HEK293 (cell line): Measurements from ENCODE around the gene BRF1.
A peak's percentile ranks its signal among the peaks of the same experiment; 100 is the strongest.

Source experiments
- CTCF ChIA-PET: fragments of 350-600 bp; formaldehyde crosslinking; extraction: SDS; loops from one replicate; lab custom pipeline; 2021; ENCODE audit warnings: antibody characterized with exemption; lab: Yijun Ruan, JAX
- POLR2A ChIA-PET: fragments of 300-600 bp; formaldehyde crosslinking; extraction: SDS; loops from one replicate; lab custom pipeline; 2020; ENCODE audit warnings: antibody characterized with exemption, inconsistent platforms; lab: Yijun Ruan, JAX
- H3K27ac ChIP-seq: fragments of 200-500 bp; sonication (Bioruptor generic); 2 replicates; pipeline ENCODE4 v1.5.1; 2014; ENCODE audit warnings: low read depth, low read length, control low read depth, inconsistent platforms; ENCODE audit errors: extremely low read depth
- H3K36me3 ChIP-seq, 2 experiments: fragments of 200-500 bp in 1 of 2; sonication (Bioruptor generic) in 1 of 2; 1 replicate in 1 of 2; 2 replicates in 1 of 2; pipeline ENCODE4 v1.5.1; 2014 to 2017; ENCODE audit warnings: inconsistent platforms in 2 of 2, low read length in 2 of 2; ENCODE audit not compliant: control insufficient read depth in 2 of 2, insufficient read depth in 1 of 2
- H3K4me1 ChIP-seq: fragments of 200-500 bp; sonication (Bioruptor generic); 2 replicates; pipeline ENCODE4 v1.5.1; 2014; ENCODE audit warnings: mild to moderate bottlenecking, low read length, inconsistent platforms; ENCODE audit not compliant: control insufficient read depth, insufficient read depth
- H3K4me3 ChIP-seq: 2 replicates; pipeline ENCODE4 v1.5.1; 2011; ENCODE audit warnings: low read depth, mild to moderate bottlenecking, control low read depth, low read length, moderate library complexity
- H3K9me3 ChIP-seq: fragments of 200-500 bp; sonication (Bioruptor generic); 2 replicates; pipeline ENCODE4 v1.5.1; 2014; ENCODE audit warnings: low read depth, low read length, inconsistent platforms; ENCODE audit not compliant: control insufficient read depth, insufficient read depth
- GLI4 ChIP-seq: fragments of 450-650 bp; formaldehyde crosslinking; IDR thresholded peaks from 2 replicates; pipeline ENCODE4 v1.5.1; 2016; ENCODE audit warnings: missing biosample characterization, missing genetic modification characterization
- PRDM1 ChIP-seq: fragments of 450-650 bp; formaldehyde crosslinking; IDR thresholded peaks from 2 replicates; pipeline ENCODE4; 2016; ENCODE audit warnings: missing biosample characterization, missing genetic modification characterization
- SCRT2 ChIP-seq: fragments of 450-650 bp; formaldehyde crosslinking; IDR thresholded peaks from 2 replicates; pipeline ENCODE4 v1.5.1; 2016; ENCODE audit warnings: missing biosample characterization, missing genetic modification characterization
- ZBTB11 ChIP-seq: fragments of 450-650 bp; formaldehyde crosslinking; conservative IDR thresholded peaks from 2 replicates; pipeline ENCODE4 v1.5.1; 2016; ENCODE audit warnings: low read depth, missing biosample characterization, missing genetic modification characterization
- ZBTB49 ChIP-seq: fragments of 450-650 bp; formaldehyde crosslinking; IDR thresholded peaks from 2 replicates; pipeline ENCODE4 v1.5.1; 2016; ENCODE audit warnings: missing biosample characterization, missing genetic modification characterization, low read depth
- ZFHX2 ChIP-seq: fragments of 450-650 bp; formaldehyde crosslinking; conservative IDR thresholded peaks from 2 replicates; pipeline ENCODE4 v1.5.1; 2016; ENCODE audit warnings: missing biosample characterization, missing genetic modification characterization
- ZIC2 ChIP-seq: fragments of 450-650 bp; formaldehyde crosslinking; IDR thresholded peaks from 2 replicates; pipeline ENCODE4 v1.5.1; 2016; ENCODE audit warnings: missing biosample characterization, missing genetic modification characterization
- ZNF140 ChIP-seq: fragments of 450-650 bp; formaldehyde crosslinking; IDR thresholded peaks from 2 replicates; pipeline ENCODE4 v1.5.1; 2016; ENCODE audit warnings: missing biosample characterization, missing genetic modification characterization
- ZNF157 ChIP-seq: fragments of 450-650 bp; formaldehyde crosslinking; IDR thresholded peaks from 2 replicates; pipeline ENCODE4 v1.5.1; 2016; ENCODE audit warnings: missing biosample characterization, missing genetic modification characterization
- ZNF223 ChIP-seq: fragments of 450-650 bp; formaldehyde crosslinking; IDR thresholded peaks from 2 replicates; pipeline ENCODE4 v1.5.1; 2016; ENCODE audit warnings: missing biosample characterization, missing genetic modification characterization
- ZNF274 ChIP-seq, 2 experiments: fragments of 200-500 bp in 1 of 2; fragments of 450-650 bp in 1 of 2; sonication (Bioruptor generic) in 1 of 2; formaldehyde crosslinking in 1 of 2; IDR thresholded peaks; 2 replicates each; pipeline versions ENCODE4 v1.5.1 to v1.6.1; 2014 to 2016; ENCODE audit warnings: borderline replicate concordance in 1 of 2, inconsistent platforms in 1 of 2, low read length in 1 of 2, missing biosample characterization in 1 of 2, missing genetic modification characterization in 1 of 2
- ZNF292 ChIP-seq: fragments of 450-650 bp; formaldehyde crosslinking; IDR thresholded peaks from 2 replicates; pipeline ENCODE4 v1.5.1; 2016; ENCODE audit warnings: low read depth, missing biosample characterization, missing genetic modification characterization, borderline replicate concordance
- ZNF302 ChIP-seq: fragments of 450-650 bp; formaldehyde crosslinking; IDR thresholded peaks from 2 replicates; pipeline ENCODE4 v1.5.1; 2016; ENCODE audit warnings: missing biosample characterization, missing genetic modification characterization, low read depth
- ZNF37A ChIP-seq: fragments of 450-650 bp; IDR thresholded peaks from 2 replicates; pipeline ENCODE4 v1.5.1; 2018; ENCODE audit warnings: missing biosample characterization, missing genetic modification characterization
- ZNF548 ChIP-seq: fragments of 450-650 bp; formaldehyde crosslinking; IDR thresholded peaks from 2 replicates; pipeline ENCODE4 v1.5.1; 2016; ENCODE audit warnings: missing biosample characterization, missing genetic modification characterization
- ZNF561 ChIP-seq: fragments of 450-650 bp; IDR thresholded peaks from 2 replicates; pipeline ENCODE4 v1.5.1; 2018; ENCODE audit warnings: missing biosample characterization, missing genetic modification characterization, borderline replicate concordance
- ZNF600 ChIP-seq: fragments of 450-650 bp; formaldehyde crosslinking; IDR thresholded peaks from 2 replicates; pipeline ENCODE4 v1.5.1; 2016; ENCODE audit warnings: missing biosample characterization, missing genetic modification characterization
- ZNF623 ChIP-seq: fragments of 450-650 bp; formaldehyde crosslinking; IDR thresholded peaks from 2 replicates; pipeline ENCODE4 v1.5.1; 2016; ENCODE audit warnings: missing biosample characterization, missing genetic modification characterization
- ZNF692 ChIP-seq: fragments of 450-650 bp; formaldehyde crosslinking; IDR thresholded peaks from 2 replicates; pipeline ENCODE4 v1.5.1; 2016; ENCODE audit warnings: missing biosample characterization, missing genetic modification characterization
- ZSCAN16 ChIP-seq: fragments of 450-650 bp; formaldehyde crosslinking; IDR thresholded peaks from 2 replicates; pipeline ENCODE4 v1.5.1; 2016; ENCODE audit warnings: missing biosample characterization, missing genetic modification characterization
- TF ChIP-seq, protein P1 (sequence below): fragments of 450-650 bp; formaldehyde crosslinking; IDR thresholded peaks from 2 replicates; pipeline ENCODE4 v1.5.1; 2016; ENCODE audit warnings: missing biosample characterization, missing genetic modification characterization
- TF ChIP-seq, protein P2 (sequence below): fragments of 450-650 bp; formaldehyde crosslinking; IDR thresholded peaks from 2 replicates; pipeline ENCODE4 v1.5.1; 2016; ENCODE audit warnings: missing biosample characterization, missing genetic modification characterization

Gene BRF1

DNA sequence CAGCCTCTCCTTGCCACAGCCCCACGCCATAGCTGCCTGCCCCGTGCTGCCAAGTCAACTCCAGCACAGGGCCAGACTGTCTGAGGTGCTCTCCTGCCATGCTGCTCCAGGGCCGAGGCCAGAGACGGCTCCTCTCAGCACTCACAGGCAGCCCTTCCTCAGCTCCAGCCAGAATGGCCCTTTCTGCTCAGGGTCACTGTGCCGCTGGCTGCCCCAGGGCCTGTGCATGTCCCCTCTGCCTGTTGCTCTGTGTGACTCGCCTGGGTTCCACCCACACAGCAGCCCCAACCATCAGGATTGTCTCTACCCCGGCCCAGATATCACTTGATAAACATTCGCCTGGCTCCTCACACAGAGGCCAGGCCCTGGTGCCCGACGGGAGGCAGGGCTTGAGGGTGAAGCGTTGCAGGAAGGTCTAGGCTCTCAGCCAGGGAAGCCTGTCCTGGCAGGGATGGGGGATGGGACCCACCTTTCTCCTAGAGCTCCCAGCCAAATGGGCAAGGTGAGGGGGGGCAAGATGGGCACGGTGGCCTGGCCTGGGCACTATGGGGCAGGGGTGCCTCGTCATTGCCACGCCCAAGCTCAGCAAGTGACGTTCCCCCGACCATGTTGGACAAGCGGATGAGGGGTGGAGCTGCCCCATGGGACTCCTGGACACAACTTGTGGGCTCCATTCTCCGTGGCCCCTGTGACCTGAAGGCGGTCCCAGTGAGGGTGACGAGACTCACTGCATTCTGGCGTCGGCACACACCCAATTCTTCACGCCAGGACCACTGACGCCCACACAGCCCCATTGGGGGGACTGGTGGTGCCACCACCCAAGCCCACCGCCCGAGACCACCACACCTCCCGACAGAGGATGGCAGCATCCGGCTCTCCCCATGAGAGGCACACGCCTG, 79.9 kb downstream of the BRF1 start:
- POLR2A ChIA-PET, result no interaction called here
- peaks cover 4 to 86% of the 10 kb centered on the region in 2 experiments; a peak in 2 of 3 replicates for H3K36me3 ChIP-seq

More for the DNA sequence above, 79.9 kb downstream of the BRF1 start:
- no peaks in the 10 kb centered on the region for H3K4me1 ChIP-seq
- no peak overlapping the region for H3K4me3 ChIP-seq
- peak; percentile 71 for TF ChIP-seq SCRT2
- TF ChIP-seq GLI4 (tag by site-specific recombination), result no peak
- no peak for TF ChIP-seq ZSCAN16
- TF ChIP-seq ZBTB49 (tag by site-specific recombination), result no peak
- no peak for TF ChIP-seq ZNF274 (IDR thresholded peaks at IDR 0.05; ENCODE audit: low read length)
- no peak for TF ChIP-seq ZNF274 (tag by site-specific recombination; IDR thresholded peaks at IDR 0.05; ENCODE audit: borderline replicate concordance)
- TF ChIP-seq ZNF692 (tag by site-specific recombination), result no peak
- TF ChIP-seq, protein P1, sequence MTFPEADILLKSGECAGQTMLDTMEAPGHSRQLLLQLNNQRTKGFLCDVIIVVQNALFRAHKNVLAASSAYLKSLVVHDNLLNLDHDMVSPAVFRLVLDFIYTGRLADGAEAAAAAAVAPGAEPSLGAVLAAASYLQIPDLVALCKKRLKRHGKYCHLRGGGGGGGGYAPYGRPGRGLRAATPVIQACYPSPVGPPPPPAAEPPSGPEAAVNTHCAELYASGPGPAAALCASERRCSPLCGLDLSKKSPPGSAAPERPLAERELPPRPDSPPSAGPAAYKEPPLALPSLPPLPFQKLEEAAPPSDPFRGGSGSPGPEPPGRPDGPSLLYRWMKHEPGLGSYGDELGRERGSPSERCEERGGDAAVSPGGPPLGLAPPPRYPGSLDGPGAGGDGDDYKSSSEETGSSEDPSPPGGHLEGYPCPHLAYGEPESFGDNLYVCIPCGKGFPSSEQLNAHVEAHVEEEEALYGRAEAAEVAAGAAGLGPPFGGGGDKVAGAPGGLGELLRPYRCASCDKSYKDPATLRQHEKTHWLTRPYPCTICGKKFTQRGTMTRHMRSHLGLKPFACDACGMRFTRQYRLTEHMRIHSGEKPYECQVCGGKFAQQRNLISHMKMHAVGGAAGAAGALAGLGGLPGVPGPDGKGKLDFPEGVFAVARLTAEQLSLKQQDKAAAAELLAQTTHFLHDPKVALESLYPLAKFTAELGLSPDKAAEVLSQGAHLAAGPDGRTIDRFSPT (tag by site-specific recombination), result no peak
- TF ChIP-seq PRDM1, result no peak
- peak; percentile 33; the same call in 1 of the 2 replicates for TF ChIP-seq ZNF600 (tag by site-specific recombination)
- no peak for TF ChIP-seq ZNF292 (tag by site-specific recombination)
- TF ChIP-seq ZNF157 (tag by site-specific recombination), result no peak
- peak; percentile 69 for TF ChIP-seq ZNF623 (tag by site-specific recombination)
- TF ChIP-seq ZFHX2 (tag by site-specific recombination), result peak; percentile 22; the same call in 1 of the 2 replicates
- TF ChIP-seq ZIC2 (tag by site-specific recombination), result no peak
- TF ChIP-seq, protein P2, sequence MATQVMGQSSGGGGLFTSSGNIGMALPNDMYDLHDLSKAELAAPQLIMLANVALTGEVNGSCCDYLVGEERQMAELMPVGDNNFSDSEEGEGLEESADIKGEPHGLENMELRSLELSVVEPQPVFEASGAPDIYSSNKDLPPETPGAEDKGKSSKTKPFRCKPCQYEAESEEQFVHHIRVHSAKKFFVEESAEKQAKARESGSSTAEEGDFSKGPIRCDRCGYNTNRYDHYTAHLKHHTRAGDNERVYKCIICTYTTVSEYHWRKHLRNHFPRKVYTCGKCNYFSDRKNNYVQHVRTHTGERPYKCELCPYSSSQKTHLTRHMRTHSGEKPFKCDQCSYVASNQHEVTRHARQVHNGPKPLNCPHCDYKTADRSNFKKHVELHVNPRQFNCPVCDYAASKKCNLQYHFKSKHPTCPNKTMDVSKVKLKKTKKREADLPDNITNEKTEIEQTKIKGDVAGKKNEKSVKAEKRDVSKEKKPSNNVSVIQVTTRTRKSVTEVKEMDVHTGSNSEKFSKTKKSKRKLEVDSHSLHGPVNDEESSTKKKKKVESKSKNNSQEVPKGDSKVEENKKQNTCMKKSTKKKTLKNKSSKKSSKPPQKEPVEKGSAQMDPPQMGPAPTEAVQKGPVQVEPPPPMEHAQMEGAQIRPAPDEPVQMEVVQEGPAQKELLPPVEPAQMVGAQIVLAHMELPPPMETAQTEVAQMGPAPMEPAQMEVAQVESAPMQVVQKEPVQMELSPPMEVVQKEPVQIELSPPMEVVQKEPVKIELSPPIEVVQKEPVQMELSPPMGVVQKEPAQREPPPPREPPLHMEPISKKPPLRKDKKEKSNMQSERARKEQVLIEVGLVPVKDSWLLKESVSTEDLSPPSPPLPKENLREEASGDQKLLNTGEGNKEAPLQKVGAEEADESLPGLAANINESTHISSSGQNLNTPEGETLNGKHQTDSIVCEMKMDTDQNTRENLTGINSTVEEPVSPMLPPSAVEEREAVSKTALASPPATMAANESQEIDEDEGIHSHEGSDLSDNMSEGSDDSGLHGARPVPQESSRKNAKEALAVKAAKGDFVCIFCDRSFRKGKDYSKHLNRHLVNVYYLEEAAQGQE (tag by site-specific recombination), result no peak
- TF ChIP-seq ZNF302, result no peak
- no peak for TF ChIP-seq ZNF548
- TF ChIP-seq ZNF140, result no peak
- no peak for TF ChIP-seq ZBTB11 (tag by site-specific recombination)
- TF ChIP-seq ZNF37A (tag by site-specific recombination), result no peak
- no peak for TF ChIP-seq ZNF561
- no peak for TF ChIP-seq ZNF223 (tag by site-specific recombination)
- H3K9me3 ChIP-seq, result no peaks in the 10 kb centered on the region
- CTCF ChIA-PET, result no interaction called here
- H3K27ac ChIP-seq, result no peak overlapping the region
